ENCODE data around the gene TACC2.

DNA sequence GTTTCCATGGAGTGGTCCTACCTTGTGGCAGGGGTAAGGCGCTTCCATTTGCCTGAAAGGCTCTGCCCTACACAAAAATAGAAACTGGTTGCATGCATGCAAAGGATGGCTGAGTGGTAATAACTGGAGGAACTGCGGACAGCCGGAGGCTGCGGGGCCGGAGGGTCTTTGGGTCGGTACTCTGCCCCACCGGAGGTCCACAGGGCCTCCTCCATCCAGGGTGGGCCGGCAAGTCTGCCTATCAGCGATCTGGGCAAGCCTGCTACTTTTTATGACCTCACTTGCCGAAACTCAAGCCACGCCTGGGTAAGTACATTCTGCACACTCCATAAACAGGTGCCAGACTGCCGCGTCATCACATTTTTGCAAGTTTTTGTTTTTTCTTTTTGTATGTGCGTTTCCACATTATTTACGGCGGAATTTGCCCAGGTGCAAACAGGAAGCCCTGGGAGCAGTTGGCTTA, 30.0 kb downstream of the TACC2 start:
- TF ChIP-seq POLR2AphosphoS5 (IDR thresholded peaks at IDR 0.05; ENCODE audit: low read depth, low read length) (no peak), TAF1 (IDR thresholded peaks at IDR 0.05; ENCODE audit: borderline replicate concordance, insufficient read depth, low read length) (no peak), SIN3A (IDR thresholded peaks at IDR 0.05; ENCODE audit: borderline replicate concordance, insufficient read depth, low read length) (no peak)
- TF ChIP-seq, protein P1, sequence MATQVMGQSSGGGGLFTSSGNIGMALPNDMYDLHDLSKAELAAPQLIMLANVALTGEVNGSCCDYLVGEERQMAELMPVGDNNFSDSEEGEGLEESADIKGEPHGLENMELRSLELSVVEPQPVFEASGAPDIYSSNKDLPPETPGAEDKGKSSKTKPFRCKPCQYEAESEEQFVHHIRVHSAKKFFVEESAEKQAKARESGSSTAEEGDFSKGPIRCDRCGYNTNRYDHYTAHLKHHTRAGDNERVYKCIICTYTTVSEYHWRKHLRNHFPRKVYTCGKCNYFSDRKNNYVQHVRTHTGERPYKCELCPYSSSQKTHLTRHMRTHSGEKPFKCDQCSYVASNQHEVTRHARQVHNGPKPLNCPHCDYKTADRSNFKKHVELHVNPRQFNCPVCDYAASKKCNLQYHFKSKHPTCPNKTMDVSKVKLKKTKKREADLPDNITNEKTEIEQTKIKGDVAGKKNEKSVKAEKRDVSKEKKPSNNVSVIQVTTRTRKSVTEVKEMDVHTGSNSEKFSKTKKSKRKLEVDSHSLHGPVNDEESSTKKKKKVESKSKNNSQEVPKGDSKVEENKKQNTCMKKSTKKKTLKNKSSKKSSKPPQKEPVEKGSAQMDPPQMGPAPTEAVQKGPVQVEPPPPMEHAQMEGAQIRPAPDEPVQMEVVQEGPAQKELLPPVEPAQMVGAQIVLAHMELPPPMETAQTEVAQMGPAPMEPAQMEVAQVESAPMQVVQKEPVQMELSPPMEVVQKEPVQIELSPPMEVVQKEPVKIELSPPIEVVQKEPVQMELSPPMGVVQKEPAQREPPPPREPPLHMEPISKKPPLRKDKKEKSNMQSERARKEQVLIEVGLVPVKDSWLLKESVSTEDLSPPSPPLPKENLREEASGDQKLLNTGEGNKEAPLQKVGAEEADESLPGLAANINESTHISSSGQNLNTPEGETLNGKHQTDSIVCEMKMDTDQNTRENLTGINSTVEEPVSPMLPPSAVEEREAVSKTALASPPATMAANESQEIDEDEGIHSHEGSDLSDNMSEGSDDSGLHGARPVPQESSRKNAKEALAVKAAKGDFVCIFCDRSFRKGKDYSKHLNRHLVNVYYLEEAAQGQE (IDR thresholded peaks at IDR 0.05; ENCODE audit: insufficient read depth in 1 of 2, low read depth in 2 of 2, low read length in 2 of 2), result no peak

Data from PFSK-1 (cell line).